Measurements from ENCODE around the gene SMIM24.

The SMIM24 gene

GRCh38 chr19:3497757-3498520 is 17.6 kb upstream of the SMIM24 start:
- DNase-seq, result no peak
- no peak overlapping the region for H3K27ac Mint-ChIP-seq
- ATAC-seq (replicated peaks), result no peak
- H3K4me1 Mint-ChIP-seq (ENCODE audit: low read depth in 2 of 2), result peaks cover 15 to 19% of the 10 kb centered on the region in 2 donors
- H3K27me3 Mint-ChIP-seq, result no peaks in the 10 kb centered on the region
- peaks cover 45% of the 10 kb centered on the region for H3K36me3 Mint-ChIP-seq (ENCODE audit: insufficient read depth)
- H3K9me3 Mint-ChIP-seq, result no peaks in the 10 kb centered on the region
- H3K4me3 Mint-ChIP-seq, result no peak overlapping the region

GRCh38 chr19:3496392-3497273 is 16.3 kb upstream of the SMIM24 start:
- ATAC-seq (replicated peaks), result no peak
- no peak overlapping the region for H3K4me3 Mint-ChIP-seq

GRCh38 chr19:3494559-3494958 is 14.2 kb upstream of the SMIM24 start:
- Mint-ChIP-seq H3K9me3 (no peaks in the 10 kb centered on the region), H3K27me3 (no peaks in the 10 kb centered on the region), H3K27ac (no peak overlapping the region), H3K4me1 (ENCODE audit: low read depth in 2 of 2) (peaks cover 6 to 8% of the 10 kb centered on the region in 2 donors), H3K36me3 (ENCODE audit: insufficient read depth) (peaks cover 33% of the 10 kb centered on the region), H3K4me3 (no peak overlapping the region)
- DNase-seq, result no peak
- ATAC-seq (replicated peaks), result no peak

More at GRCh38 chr19:3496392-3497273, 16.3 kb upstream of the SMIM24 start:
- no peaks in the 10 kb centered on the region for H3K27me3 Mint-ChIP-seq
- H3K36me3 Mint-ChIP-seq (ENCODE audit: insufficient read depth), result peaks cover 45% of the 10 kb centered on the region
- H3K4me1 Mint-ChIP-seq (ENCODE audit: low read depth in 2 of 2), result peaks cover 15 to 19% of the 10 kb centered on the region in 2 donors
- H3K9me3 Mint-ChIP-seq, result no peaks in the 10 kb centered on the region
- DNase-seq, result no peak
- H3K27ac Mint-ChIP-seq, result peak overlapping the region in 1 of 2 donors; percentile 61

GRCh38 chr19:3494051-3494450 is 13.7 kb upstream of the SMIM24 start:
- Mint-ChIP-seq H3K4me1 (ENCODE audit: low read depth in 2 of 2) (peaks cover 2 to 6% of the 10 kb centered on the region in 2 donors), H3K4me3 (no peak overlapping the region), H3K27ac (no peak overlapping the region), H3K36me3 (ENCODE audit: insufficient read depth) (peaks cover 29% of the 10 kb centered on the region), H3K27me3 (no peaks in the 10 kb centered on the region), H3K9me3 (no peaks in the 10 kb centered on the region)
- DNase-seq, result no peak
- no peak for ATAC-seq (replicated peaks)

- DNase-seq (no peak), ATAC-seq (replicated peaks) (no peak)
- Mint-ChIP-seq H3K9me3 (no peaks in the 10 kb centered on the region), H3K27me3 (no peaks in the 10 kb centered on the region), H3K4me3 (peak overlapping the region in 1 of 2 donors; percentile 22), H3K36me3 (ENCODE audit: insufficient read depth) (peaks cover 27% of the 10 kb centered on the region), H3K27ac (peak overlapping the region in 1 of 2 donors; percentile 65), H3K4me1 (ENCODE audit: low read depth in 2 of 2) (peaks cover 0 to 5% of the 10 kb centered on the region in 2 donors)
These were observed 13.3 kb upstream of the SMIM24 start for GRCh38 chr19:3493651-3494050.

GRCh38 chr19:3492919-3493318 is 12.6 kb upstream of the SMIM24 start:
- DNase-seq, result no peak
- Mint-ChIP-seq H3K27ac (peak overlapping the region; percentile 65 to 72), H3K27me3 (no peaks in the 10 kb centered on the region), H3K4me1 (ENCODE audit: low read depth in 2 of 2) (peaks cover 0 to 4% of the 10 kb centered on the region in 2 donors), H3K4me3 (no peak overlapping the region), H3K36me3 (ENCODE audit: insufficient read depth) (peaks cover 25% of the 10 kb centered on the region), H3K9me3 (no peaks in the 10 kb centered on the region)
- no peak for ATAC-seq (replicated peaks)

- peak overlapping the region in 1 of 2 donors; percentile 72 for H3K27ac Mint-ChIP-seq
- DNase-seq (no peak), ATAC-seq (replicated peaks) (no peak)
- H3K9me3 Mint-ChIP-seq, result no peaks in the 10 kb centered on the region
- peaks cover 0 to 3% of the 10 kb centered on the region in 2 donors for H3K4me1 Mint-ChIP-seq (ENCODE audit: low read depth in 2 of 2)
- no peaks in the 10 kb centered on the region for H3K27me3 Mint-ChIP-seq
- peaks cover 24% of the 10 kb centered on the region for H3K36me3 Mint-ChIP-seq (ENCODE audit: insufficient read depth)
- no peak overlapping the region for H3K4me3 Mint-ChIP-seq
These were observed 12.0 kb upstream of the SMIM24 start for GRCh38 chr19:3492131-3492839.

- no peaks in the 10 kb centered on the region for H3K27me3 Mint-ChIP-seq
- H3K27ac Mint-ChIP-seq, result no peak overlapping the region
- H3K4me3 Mint-ChIP-seq, result no peak overlapping the region
- DNase-seq, result no peak
- no peaks in the 10 kb centered on the region for H3K9me3 Mint-ChIP-seq
- H3K36me3 Mint-ChIP-seq (ENCODE audit: insufficient read depth), result peaks cover 24% of the 10 kb centered on the region
- H3K4me1 Mint-ChIP-seq (ENCODE audit: low read depth in 2 of 2), result no peaks in the 10 kb centered on the region
- no peak for ATAC-seq (replicated peaks)
These were observed 11.2 kb upstream of the SMIM24 start for GRCh38 chr19:3491396-3492119.

GRCh38 chr19:3483226-3483628 is 2.9 kb upstream of the SMIM24 start, which contains the start of gene SMIM44:
TSS of gene SMIM44 (minus strand) at chr19:3483441. CDS start at chr19:3483403, 38 bp downstream.
- no peaks in the 10 kb centered on the region for H3K9me3 Mint-ChIP-seq
- no peaks in the 10 kb centered on the region for H3K27me3 Mint-ChIP-seq
- H3K27ac Mint-ChIP-seq, result no peak within 1 kb of the TSS
- peaks cover 12% of the 10 kb centered on the region for H3K36me3 Mint-ChIP-seq (ENCODE audit: insufficient read depth)
- no peak within 1 kb of the TSS for H3K4me3 Mint-ChIP-seq
- H3K4me1 Mint-ChIP-seq (ENCODE audit: low read depth in 2 of 2), result peaks cover 9 to 13% of the 10 kb centered on the region in 2 donors
- no peak for DNase-seq
- no peak for ATAC-seq (replicated peaks)

- Mint-ChIP-seq H3K27me3 (no peaks in the 10 kb centered on the region), H3K36me3 (ENCODE audit: insufficient read depth) (peaks cover 12% of the 10 kb centered on the region), H3K27ac (no peak overlapping the region), H3K4me1 (ENCODE audit: low read depth in 2 of 2) (peaks cover 13 to 17% of the 10 kb centered on the region in 2 donors), H3K9me3 (no peaks in the 10 kb centered on the region), H3K4me3 (no peak overlapping the region)
- no peak for DNase-seq
- ATAC-seq (replicated peaks), result no peak
These were observed 2.3 kb upstream of the SMIM24 start for GRCh38 chr19:3482507-3483225.

- H3K4me3 Mint-ChIP-seq, result no peak overlapping the region
These were observed 1.1 kb upstream of the SMIM24 start for GRCh38 chr19:3481241-3482090.

More at GRCh38 chr19:3481241-3482090, 1.1 kb upstream of the SMIM24 start:
- Mint-ChIP-seq H3K27ac (no peak overlapping the region), H3K9me3 (no peaks in the 10 kb centered on the region), H3K27me3 (no peaks in the 10 kb centered on the region), H3K4me1 (ENCODE audit: low read depth in 2 of 2) (peaks cover 13 to 17% of the 10 kb centered on the region in 2 donors), H3K36me3 (ENCODE audit: insufficient read depth) (peaks cover 12% of the 10 kb centered on the region)
- ATAC-seq (replicated peaks) (no peak), DNase-seq (no peak)
